HT1080 (cell line): ENCODE measurements around the gene CHST5. TPM values are rescaled to one million over a fixed set of nuclear protein-coding genes. Genes with fewer than 3 reads are reported as not detected.

Experiments used
- DNase-seq: peaks from one replicate; pipeline ENCODE4 v3.0.0-alpha.2; 2015; ENCODE audit warnings: low read depth
- total RNA-seq: library from RNA; depleted of rRNA; stranded (reverse); fragments of >200 nt; shearing (Covaris generic); gene quantifications from 2 replicates; pipeline ENCODE4 v1.2.3, GENCODE V29; 2014; rRNA removed

CHST5 gene
- total RNA-seq, 1 experiment from 2014 or later, result not detected

- no peak for DNase-seq
Measured at GRCh38 chr16:75479421-75479990, 56.4 kb downstream of the CHST5 start.

Other genes starting within 250 kb of the CHST5 start
- 24.7 and 24.8 TPM in 2 replicates for gene CFDP1, start 102.6 kb downstream of the CHST5 start, total RNA-seq
- gene TMEM170A, start 71.4 kb downstream of the CHST5 start, total RNA-seq, result 15.3 and 18.9 TPM in 2 replicates
- gene CHST6, start 40.7 kb downstream of the CHST5 start, total RNA-seq, result not detected in 2 replicates
- 9.3 and 10.7 TPM in 2 replicates for gene TMEM231, start 20.1 kb upstream of the CHST5 start, total RNA-seq
- gene GABARAPL2, start 30.3 kb upstream of the CHST5 start, total RNA-seq, result 59.0 and 131 TPM in 2 replicates
- 64.8 and 68.0 TPM in 2 replicates for gene ADAT1, start 87.2 kb upstream of the CHST5 start, total RNA-seq
- gene KARS1, start 111.6 kb upstream of the CHST5 start, total RNA-seq, result 351 and 352 TPM in 2 replicates
- gene TERF2IP, start 111.7 kb upstream of the CHST5 start, total RNA-seq, result 38.6 and 46.8 TPM in 2 replicates
- not detected in 2 replicates for gene CPHXL2, start 140.9 kb upstream of the CHST5 start, total RNA-seq
- not detected in 2 replicates for gene DUXB, start 165.4 kb upstream of the CHST5 start, total RNA-seq
- not detected in 2 replicates for gene CPHXL, start 190.4 kb upstream of the CHST5 start, total RNA-seq